Measurements from ENCODE around the gene A3GALT2. TPM values are rescaled to one million over a fixed set of nuclear protein-coding genes. Genes with fewer than 3 reads are reported as not detected.

The A3GALT2 gene
- total RNA-seq, 1 experiment from 2014 or later = not detected

DNA sequence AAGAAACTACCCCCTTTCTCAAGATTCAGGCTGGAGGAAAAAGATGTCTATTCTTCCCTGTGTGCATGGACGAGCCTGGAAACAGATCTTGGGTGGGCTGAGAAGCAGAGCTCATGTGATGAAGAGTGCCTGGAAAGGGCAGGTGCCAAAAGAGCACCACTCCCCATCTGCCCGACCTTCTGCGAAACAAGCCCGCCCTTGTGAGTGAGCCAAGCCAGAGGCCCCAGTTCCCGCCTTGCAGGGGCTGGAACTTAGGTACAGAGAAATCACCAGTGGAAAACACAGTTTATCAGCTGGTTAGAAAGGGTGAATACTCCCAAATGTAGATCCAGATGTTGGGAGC is 26.7 kb upstream of the A3GALT2 start:
- H3K27ac ChIP-seq (ENCODE audit: low read length) = peak overlapping the region; percentile 93
- H3K9me3 ChIP-seq (ENCODE audit: control insufficient read depth, insufficient read depth, low read depth, low read length) = no peaks in the 10 kb centered on the region
- CTCF ChIA-PET = no interaction called here
- peaks cover 57% of the 10 kb centered on the region for H3K4me1 ChIP-seq (ENCODE audit: control insufficient read depth, insufficient read depth, low read length)
- no peaks in the 10 kb centered on the region for H3K27me3 ChIP-seq (ENCODE audit: control insufficient read depth, insufficient read depth, low read length)
- H3K4me3 ChIP-seq (ENCODE audit: low read depth in 2 of 2, low read length in 2 of 2) = peak overlapping the region; percentile 81 to 90
- POLR2A ChIA-PET = no interaction called here
- ATAC-seq (no peak), DNase-seq (ENCODE audit: low read depth, low spot score) (no peak)
- BruUV-seq (replicated peaks) = no TSS peak
- in situ Hi-C loops (cut with HindIII; ENCODE audit: low pct_unique_long_range_greater_than_20kb, low sequenced_read_pairs) (no loop called here), intact Hi-C loops (cut with micrococcal nuclease; ENCODE audit: unreplicated experiment) (no loop called here)
- H3K36me3 ChIP-seq (ENCODE audit: control insufficient read depth, insufficient read depth, low read length) = peaks cover 7% of the 10 kb centered on the region
- TF ChIP-seq POLR2AphosphoS5 (IDR thresholded peaks at IDR 0.05; ENCODE audit: low read depth, low read length) (peak; percentile 55), TCF7L2 (IDR thresholded peaks at IDR 0.05; ENCODE audit: low read depth, low read length) (no peak)
- TF ChIP-seq, protein P1, sequence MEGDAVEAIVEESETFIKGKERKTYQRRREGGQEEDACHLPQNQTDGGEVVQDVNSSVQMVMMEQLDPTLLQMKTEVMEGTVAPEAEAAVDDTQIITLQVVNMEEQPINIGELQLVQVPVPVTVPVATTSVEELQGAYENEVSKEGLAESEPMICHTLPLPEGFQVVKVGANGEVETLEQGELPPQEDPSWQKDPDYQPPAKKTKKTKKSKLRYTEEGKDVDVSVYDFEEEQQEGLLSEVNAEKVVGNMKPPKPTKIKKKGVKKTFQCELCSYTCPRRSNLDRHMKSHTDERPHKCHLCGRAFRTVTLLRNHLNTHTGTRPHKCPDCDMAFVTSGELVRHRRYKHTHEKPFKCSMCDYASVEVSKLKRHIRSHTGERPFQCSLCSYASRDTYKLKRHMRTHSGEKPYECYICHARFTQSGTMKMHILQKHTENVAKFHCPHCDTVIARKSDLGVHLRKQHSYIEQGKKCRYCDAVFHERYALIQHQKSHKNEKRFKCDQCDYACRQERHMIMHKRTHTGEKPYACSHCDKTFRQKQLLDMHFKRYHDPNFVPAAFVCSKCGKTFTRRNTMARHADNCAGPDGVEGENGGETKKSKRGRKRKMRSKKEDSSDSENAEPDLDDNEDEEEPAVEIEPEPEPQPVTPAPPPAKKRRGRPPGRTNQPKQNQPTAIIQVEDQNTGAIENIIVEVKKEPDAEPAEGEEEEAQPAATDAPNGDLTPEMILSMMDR (IDR thresholded peaks at IDR 0.05) = no peak

DNA sequence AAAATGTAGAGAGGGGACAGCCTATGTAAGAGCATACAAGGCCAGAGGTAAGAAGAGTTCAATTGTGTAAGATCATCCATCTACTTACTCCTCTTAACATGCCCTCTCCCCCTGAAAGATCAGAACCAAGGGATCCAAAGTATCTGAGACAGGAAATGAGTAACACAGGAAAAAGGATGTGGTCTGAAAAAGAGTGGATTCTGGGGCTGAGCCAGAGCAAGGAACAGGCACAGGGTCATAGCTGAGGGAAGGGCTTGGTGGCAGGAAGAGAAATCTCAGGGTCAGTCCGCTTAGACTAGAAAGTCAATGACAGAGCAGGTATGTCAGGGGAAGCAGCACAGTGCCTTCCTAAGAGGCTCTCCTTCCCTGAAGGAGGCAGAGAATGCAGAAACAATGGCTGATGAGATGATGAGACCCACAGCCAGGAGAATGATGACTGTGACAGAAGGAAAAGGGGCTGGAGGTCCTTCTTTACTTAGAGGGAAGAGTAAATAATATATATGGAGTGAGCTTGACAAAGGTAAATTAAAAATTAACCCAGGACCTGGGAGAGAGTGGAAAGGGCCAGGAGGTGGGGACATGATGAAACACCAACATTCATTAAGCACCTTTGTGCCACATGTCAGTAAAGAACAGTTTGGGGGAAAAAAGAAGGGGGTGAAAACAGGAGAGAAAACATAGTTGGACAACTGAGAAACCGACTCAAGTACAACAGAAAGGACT is 26.2 kb upstream of the A3GALT2 start:
- TF ChIP-seq POLR2AphosphoS5 (IDR thresholded peaks at IDR 0.05; ENCODE audit: low read depth, low read length) (peak; percentile 46; the same call in 1 of the 2 replicates), SIN3A (IDR thresholded peaks at IDR 0.05; ENCODE audit: borderline replicate concordance, insufficient read depth, low read depth, low read length) (no peak)
- in situ Hi-C loops (cut with HindIII; ENCODE audit: low pct_unique_long_range_greater_than_20kb, low sequenced_read_pairs) (no loop called here), intact Hi-C loops (cut with micrococcal nuclease; ENCODE audit: unreplicated experiment) (no loop called here)
- peaks cover 7% of the 10 kb centered on the region for H3K36me3 ChIP-seq (ENCODE audit: control insufficient read depth, insufficient read depth, low read length)
- CTCF ChIA-PET = no interaction called here
- H3K27me3 ChIP-seq (ENCODE audit: control insufficient read depth, insufficient read depth, low read length) = no peaks in the 10 kb centered on the region
- peak overlapping the region; percentile 81 to 90 for H3K4me3 ChIP-seq (ENCODE audit: low read depth in 2 of 2, low read length in 2 of 2)
- peak; percentile 29 for ATAC-seq
- BruUV-seq (replicated peaks) = TSS peak; percentile 76
- peaks cover 62% of the 10 kb centered on the region for H3K4me1 ChIP-seq (ENCODE audit: control insufficient read depth, insufficient read depth, low read length)
- peak; percentile 96 for DNase-seq (ENCODE audit: low read depth, low spot score)
- POLR2A ChIA-PET = no interaction called here
- no peaks in the 10 kb centered on the region for H3K9me3 ChIP-seq (ENCODE audit: control insufficient read depth, insufficient read depth, low read depth, low read length)
- H3K27ac ChIP-seq (ENCODE audit: low read length) = peak overlapping the region; percentile 93

DNA sequence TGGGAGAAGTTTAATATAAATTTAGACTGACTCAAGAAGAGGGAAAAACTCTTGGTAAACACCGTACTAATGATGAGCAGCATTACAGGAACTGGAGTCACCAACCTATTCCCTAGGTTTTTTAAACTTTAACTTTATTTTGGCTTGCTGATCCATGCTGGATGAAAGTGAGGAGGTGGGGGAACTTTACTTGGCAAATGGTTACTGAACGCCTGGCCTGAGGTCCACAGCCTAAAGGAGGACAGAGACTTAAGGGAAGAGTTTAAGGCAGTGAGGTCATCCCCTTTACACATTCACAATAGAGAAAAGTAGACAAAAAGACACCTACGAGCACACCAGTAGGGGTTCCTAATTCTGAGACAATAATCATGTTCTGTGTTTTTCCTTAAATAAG is 25.6 kb upstream of the A3GALT2 start:
- Histone ChIP-seq H3K4me3 (ENCODE audit: low read depth in 2 of 2, low read length in 2 of 2) (peak overlapping the region; percentile 81 to 90), H3K9me3 (ENCODE audit: control insufficient read depth, insufficient read depth, low read depth, low read length) (no peaks in the 10 kb centered on the region), H3K27me3 (ENCODE audit: control insufficient read depth, insufficient read depth, low read length) (no peaks in the 10 kb centered on the region), H3K4me1 (ENCODE audit: control insufficient read depth, insufficient read depth, low read length) (peaks cover 68% of the 10 kb centered on the region), H3K27ac (ENCODE audit: low read length) (peak overlapping the region; percentile 93), H3K36me3 (ENCODE audit: control insufficient read depth, insufficient read depth, low read length) (peaks cover 7% of the 10 kb centered on the region)
- intact Hi-C loops (cut with micrococcal nuclease; ENCODE audit: unreplicated experiment) (no loop called here), in situ Hi-C loops (cut with HindIII; ENCODE audit: low pct_unique_long_range_greater_than_20kb, low sequenced_read_pairs) (no loop called here)
- no peak for ATAC-seq
- ChIA-PET CTCF (no interaction called here), POLR2A (no interaction called here)
- no TSS peak for BruUV-seq (replicated peaks)
- peak; percentile 81 for DNase-seq (ENCODE audit: low read depth, low spot score)
- no peak for TF ChIP-seq POLR2AphosphoS5 (IDR thresholded peaks at IDR 0.05; ENCODE audit: low read depth, low read length)
- TF ChIP-seq, protein P2, sequence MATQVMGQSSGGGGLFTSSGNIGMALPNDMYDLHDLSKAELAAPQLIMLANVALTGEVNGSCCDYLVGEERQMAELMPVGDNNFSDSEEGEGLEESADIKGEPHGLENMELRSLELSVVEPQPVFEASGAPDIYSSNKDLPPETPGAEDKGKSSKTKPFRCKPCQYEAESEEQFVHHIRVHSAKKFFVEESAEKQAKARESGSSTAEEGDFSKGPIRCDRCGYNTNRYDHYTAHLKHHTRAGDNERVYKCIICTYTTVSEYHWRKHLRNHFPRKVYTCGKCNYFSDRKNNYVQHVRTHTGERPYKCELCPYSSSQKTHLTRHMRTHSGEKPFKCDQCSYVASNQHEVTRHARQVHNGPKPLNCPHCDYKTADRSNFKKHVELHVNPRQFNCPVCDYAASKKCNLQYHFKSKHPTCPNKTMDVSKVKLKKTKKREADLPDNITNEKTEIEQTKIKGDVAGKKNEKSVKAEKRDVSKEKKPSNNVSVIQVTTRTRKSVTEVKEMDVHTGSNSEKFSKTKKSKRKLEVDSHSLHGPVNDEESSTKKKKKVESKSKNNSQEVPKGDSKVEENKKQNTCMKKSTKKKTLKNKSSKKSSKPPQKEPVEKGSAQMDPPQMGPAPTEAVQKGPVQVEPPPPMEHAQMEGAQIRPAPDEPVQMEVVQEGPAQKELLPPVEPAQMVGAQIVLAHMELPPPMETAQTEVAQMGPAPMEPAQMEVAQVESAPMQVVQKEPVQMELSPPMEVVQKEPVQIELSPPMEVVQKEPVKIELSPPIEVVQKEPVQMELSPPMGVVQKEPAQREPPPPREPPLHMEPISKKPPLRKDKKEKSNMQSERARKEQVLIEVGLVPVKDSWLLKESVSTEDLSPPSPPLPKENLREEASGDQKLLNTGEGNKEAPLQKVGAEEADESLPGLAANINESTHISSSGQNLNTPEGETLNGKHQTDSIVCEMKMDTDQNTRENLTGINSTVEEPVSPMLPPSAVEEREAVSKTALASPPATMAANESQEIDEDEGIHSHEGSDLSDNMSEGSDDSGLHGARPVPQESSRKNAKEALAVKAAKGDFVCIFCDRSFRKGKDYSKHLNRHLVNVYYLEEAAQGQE (IDR thresholded peaks at IDR 0.05; ENCODE audit: insufficient read depth in 1 of 2, low read depth in 2 of 2, low read length in 1 of 2) = no peak
- TF ChIP-seq SIN3A (IDR thresholded peaks at IDR 0.05; ENCODE audit: borderline replicate concordance, insufficient read depth, low read depth, low read length) = no peak
- TF ChIP-seq, protein P1 (IDR thresholded peaks at IDR 0.05) = no peak
- no peak for TF ChIP-seq TCF7L2 (IDR thresholded peaks at IDR 0.05; ENCODE audit: low read depth, low read length)
